IPS-15b (cell line): ENCODE measurements around the gene PCDHB16.
"Not testable (repeated sequence)": the region's sequence is repeated elsewhere in the genome, so short reads cannot be mapped to it uniquely, and the experiment has no call there.

Source experiments
- H3K27me3 ChIP-seq: one replicate; pipeline ENCODE4 v1.6.1; 2013; ENCODE audit warnings: low read length; ENCODE audit not compliant: control insufficient read depth, insufficient read depth
- H3K36me3 ChIP-seq: one replicate; pipeline ENCODE4 v1.6.1; 2013; ENCODE audit warnings: low read length; ENCODE audit not compliant: control insufficient read depth, insufficient read depth
- H3K4me1 ChIP-seq: one replicate; pipeline ENCODE4 v1.6.1; 2013; ENCODE audit warnings: mild to moderate bottlenecking, low read length; ENCODE audit not compliant: control insufficient read depth, insufficient read depth
- H3K4me3 ChIP-seq: one replicate; pipeline ENCODE4 v1.5.1; 2013; ENCODE audit warnings: low read depth, low read length
- H3K9ac ChIP-seq: one replicate; pipeline ENCODE4 v1.6.1; 2013; ENCODE audit warnings: low read depth, mild to moderate bottlenecking, low read length
- H3K9me3 ChIP-seq: one replicate; pipeline ENCODE4 v1.6.1; 2013; ENCODE audit warnings: mild to moderate bottlenecking, low read length; ENCODE audit not compliant: control insufficient read depth, insufficient read depth

Gene PCDHB16

GRCh38 chr5:141214583-141214982 is 32.4 kb downstream of the PCDHB16 start:
- H3K9ac ChIP-seq, H3K4me1 ChIP-seq, H3K36me3 ChIP-seq, H3K27me3 ChIP-seq, H3K4me3 ChIP-seq, H3K9me3 ChIP-seq: not testable (repeated sequence)

GRCh38 chr5:141215504-141215903 is 33.3 kb downstream of the PCDHB16 start:
- H3K27me3 ChIP-seq, H3K9ac ChIP-seq, H3K4me3 ChIP-seq, H3K9me3 ChIP-seq, H3K4me1 ChIP-seq, H3K36me3 ChIP-seq: not testable (repeated sequence)

GRCh38 chr5:141216035-141216434 is 33.8 kb downstream of the PCDHB16 start:
- H3K4me3 ChIP-seq, H3K27me3 ChIP-seq, H3K9me3 ChIP-seq, H3K4me1 ChIP-seq, H3K36me3 ChIP-seq, H3K9ac ChIP-seq: not testable (repeated sequence)

GRCh38 chr5:141223112-141223783 is 41.1 kb downstream of the PCDHB16 start, which contains the start of gene PCDHB14:
Gene PCDHB14 (plus strand): TSS chr5:141223343. CDS start chr5:141223506, 163 bp downstream.
- Histone ChIP-seq H3K27me3 (no peaks in the 10 kb centered on the region), H3K9me3 (no peaks in the 10 kb centered on the region), H3K9ac (no peak within 1 kb of the TSS), H3K36me3 (no peaks in the 10 kb centered on the region), H3K4me1 (no peaks in the 10 kb centered on the region), H3K4me3 (no peak within 1 kb of the TSS)

GRCh38 chr5:141224844-141225243 is 42.7 kb downstream of the PCDHB16 start:
- H3K9ac ChIP-seq, H3K36me3 ChIP-seq, H3K9me3 ChIP-seq, H3K4me3 ChIP-seq, H3K4me1 ChIP-seq, H3K27me3 ChIP-seq: not testable (repeated sequence)

GRCh38 chr5:141225421-141225820 is 43.2 kb downstream of the PCDHB16 start:
- not testable (repeated sequence) for H3K4me3 ChIP-seq, H3K9ac ChIP-seq, H3K36me3 ChIP-seq, H3K4me1 ChIP-seq, H3K27me3 ChIP-seq, H3K9me3 ChIP-seq

- no peak overlapping the region for H3K9ac ChIP-seq
- no peaks in the 10 kb centered on the region for H3K4me1 ChIP-seq
- H3K9me3 ChIP-seq, result peaks cover 6% of the 10 kb centered on the region
- H3K36me3 ChIP-seq, result peaks cover 2% of the 10 kb centered on the region
- H3K4me3 ChIP-seq, result no peak overlapping the region
- H3K27me3 ChIP-seq, result no peaks in the 10 kb centered on the region
Measured at GRCh38 chr5:141234109-141234667, 52.0 kb downstream of the PCDHB16 start.
